ENCODE data around the gene NCSTN.

DNA sequence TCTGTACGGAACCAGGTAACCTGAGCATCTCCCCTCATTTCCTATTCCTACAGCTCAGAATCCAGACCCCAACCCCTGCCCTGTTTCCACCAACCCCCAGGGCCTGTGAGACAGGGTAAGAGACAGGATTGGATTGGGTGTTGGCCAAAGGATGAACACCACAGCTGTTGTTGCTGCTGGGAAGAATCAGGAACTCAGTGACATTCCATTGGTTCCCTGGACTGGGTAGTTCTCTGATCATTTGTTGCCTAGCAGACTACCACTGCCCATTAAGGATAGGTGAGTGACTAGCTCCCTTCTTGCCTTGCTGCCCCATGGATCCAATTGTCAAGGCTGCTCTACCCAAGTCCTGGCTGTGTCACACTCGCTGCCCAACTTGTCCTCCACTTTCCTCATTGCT lies 10.0 kb downstream of the NCSTN start:
- TF ChIP-seq, protein P1, sequence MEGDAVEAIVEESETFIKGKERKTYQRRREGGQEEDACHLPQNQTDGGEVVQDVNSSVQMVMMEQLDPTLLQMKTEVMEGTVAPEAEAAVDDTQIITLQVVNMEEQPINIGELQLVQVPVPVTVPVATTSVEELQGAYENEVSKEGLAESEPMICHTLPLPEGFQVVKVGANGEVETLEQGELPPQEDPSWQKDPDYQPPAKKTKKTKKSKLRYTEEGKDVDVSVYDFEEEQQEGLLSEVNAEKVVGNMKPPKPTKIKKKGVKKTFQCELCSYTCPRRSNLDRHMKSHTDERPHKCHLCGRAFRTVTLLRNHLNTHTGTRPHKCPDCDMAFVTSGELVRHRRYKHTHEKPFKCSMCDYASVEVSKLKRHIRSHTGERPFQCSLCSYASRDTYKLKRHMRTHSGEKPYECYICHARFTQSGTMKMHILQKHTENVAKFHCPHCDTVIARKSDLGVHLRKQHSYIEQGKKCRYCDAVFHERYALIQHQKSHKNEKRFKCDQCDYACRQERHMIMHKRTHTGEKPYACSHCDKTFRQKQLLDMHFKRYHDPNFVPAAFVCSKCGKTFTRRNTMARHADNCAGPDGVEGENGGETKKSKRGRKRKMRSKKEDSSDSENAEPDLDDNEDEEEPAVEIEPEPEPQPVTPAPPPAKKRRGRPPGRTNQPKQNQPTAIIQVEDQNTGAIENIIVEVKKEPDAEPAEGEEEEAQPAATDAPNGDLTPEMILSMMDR (IDR thresholded peaks at IDR 0.05; ENCODE audit: poor library complexity, severe bottlenecking): no peak
- TF ChIP-seq EP300 (conservative IDR thresholded peaks at IDR 0.05; ENCODE audit: poor library complexity, severe bottlenecking) (no peak), POLR2AphosphoS5 (IDR thresholded peaks at IDR 0.05) (no peak), EZH2 (IDR thresholded peaks at IDR 0.05; ENCODE audit: borderline replicate concordance, insufficient read depth, low read length, poor library complexity, severe bottlenecking) (no peak), RAD21 (conservative IDR thresholded peaks at IDR 0.05) (no peak), SMC3 (conservative IDR thresholded peaks at IDR 0.05; ENCODE audit: poor library complexity) (no peak), TAF1 (IDR thresholded peaks at IDR 0.05; ENCODE audit: low read depth) (no peak)
- TF ChIP-seq, protein P2, sequence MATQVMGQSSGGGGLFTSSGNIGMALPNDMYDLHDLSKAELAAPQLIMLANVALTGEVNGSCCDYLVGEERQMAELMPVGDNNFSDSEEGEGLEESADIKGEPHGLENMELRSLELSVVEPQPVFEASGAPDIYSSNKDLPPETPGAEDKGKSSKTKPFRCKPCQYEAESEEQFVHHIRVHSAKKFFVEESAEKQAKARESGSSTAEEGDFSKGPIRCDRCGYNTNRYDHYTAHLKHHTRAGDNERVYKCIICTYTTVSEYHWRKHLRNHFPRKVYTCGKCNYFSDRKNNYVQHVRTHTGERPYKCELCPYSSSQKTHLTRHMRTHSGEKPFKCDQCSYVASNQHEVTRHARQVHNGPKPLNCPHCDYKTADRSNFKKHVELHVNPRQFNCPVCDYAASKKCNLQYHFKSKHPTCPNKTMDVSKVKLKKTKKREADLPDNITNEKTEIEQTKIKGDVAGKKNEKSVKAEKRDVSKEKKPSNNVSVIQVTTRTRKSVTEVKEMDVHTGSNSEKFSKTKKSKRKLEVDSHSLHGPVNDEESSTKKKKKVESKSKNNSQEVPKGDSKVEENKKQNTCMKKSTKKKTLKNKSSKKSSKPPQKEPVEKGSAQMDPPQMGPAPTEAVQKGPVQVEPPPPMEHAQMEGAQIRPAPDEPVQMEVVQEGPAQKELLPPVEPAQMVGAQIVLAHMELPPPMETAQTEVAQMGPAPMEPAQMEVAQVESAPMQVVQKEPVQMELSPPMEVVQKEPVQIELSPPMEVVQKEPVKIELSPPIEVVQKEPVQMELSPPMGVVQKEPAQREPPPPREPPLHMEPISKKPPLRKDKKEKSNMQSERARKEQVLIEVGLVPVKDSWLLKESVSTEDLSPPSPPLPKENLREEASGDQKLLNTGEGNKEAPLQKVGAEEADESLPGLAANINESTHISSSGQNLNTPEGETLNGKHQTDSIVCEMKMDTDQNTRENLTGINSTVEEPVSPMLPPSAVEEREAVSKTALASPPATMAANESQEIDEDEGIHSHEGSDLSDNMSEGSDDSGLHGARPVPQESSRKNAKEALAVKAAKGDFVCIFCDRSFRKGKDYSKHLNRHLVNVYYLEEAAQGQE (IDR thresholded peaks at IDR 0.05; ENCODE audit: borderline replicate concordance): no peak
